Measurements from ENCODE around the gene SPAG16.
A peak's percentile ranks its signal among the peaks of the same experiment; 100 is the strongest.
"Not testable (repeated sequence)": the region's sequence is repeated elsewhere in the genome, so short reads cannot be mapped to it uniquely, and the experiment has no call there.

SPAG16 gene

DNA sequence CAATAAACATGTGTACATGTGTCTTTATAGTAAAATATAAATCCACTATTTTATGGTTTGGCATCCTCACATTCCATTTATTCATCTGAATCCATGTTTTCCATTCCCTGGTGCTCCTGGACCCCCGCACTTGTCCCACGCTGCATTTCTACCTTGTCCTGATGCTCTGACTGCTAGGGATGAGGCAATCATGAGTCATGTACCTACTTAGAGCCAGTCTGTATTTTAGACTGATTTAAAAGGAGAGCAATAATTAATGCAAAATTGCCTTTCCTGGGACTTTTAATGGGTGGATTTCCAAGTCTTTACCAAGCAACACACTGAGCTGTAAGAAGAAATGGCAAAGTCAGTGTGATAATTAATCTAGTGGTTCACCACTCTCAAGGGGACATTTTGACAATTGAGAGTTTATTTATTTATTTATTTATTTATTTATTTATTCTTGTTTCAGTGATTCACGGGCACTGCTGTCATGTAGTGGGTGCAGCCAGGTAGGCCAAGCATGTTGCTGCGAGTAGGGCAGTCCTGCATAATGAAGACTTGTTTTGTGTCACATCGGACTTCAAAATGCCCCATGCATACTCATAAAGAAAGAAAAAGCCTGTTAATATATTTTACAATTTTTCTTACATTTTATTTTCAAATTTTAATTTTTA lies 707.3 kb downstream of the SPAG16 start:
- in situ Hi-C loops (cut with HindIII; ENCODE audit: low pct_unique_long_range_greater_than_20kb, low sequenced_read_pairs): no loop called here
- DNase-seq (ENCODE audit: low read depth in 1 of 2, low spot score in 1 of 2): no peak
- TF ChIP-seq JUND (IDR thresholded peaks at IDR 0.05; ENCODE audit: low read depth): no peak

DNA sequence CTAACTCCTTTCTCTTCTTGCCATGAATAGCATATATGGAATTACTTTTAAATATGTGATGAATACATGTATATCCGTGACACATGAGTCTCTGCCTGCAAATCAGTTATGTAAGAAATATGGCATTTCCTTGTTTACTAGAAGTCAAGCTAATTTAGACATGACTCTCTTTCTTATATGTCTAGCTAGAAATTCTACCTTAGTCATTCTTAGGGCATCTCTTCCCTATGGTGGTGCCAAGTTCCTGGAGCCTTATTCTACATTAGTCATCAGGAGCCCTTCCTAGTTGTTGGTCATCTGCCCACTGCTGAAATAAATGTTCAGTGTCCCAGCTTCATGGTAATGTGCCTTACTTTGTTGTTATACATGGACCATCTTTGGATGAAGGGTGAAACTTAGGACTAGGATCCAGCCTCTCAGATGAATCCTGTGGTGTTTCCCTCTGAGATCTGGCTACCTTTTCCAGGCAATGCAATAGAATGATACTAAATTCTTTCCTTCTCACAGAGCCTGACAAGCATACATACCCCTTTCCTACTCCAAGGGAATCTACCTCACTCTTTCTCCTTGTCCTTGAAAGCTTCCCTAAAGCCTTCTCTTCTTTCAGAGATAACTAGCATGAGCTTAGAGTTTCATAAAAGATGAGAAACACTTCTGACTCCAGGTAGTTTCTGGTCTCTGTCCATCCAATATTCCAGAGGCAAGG lies 711.3 kb downstream of the SPAG16 start:
- DNase-seq (ENCODE audit: low read depth in 1 of 2, low spot score in 1 of 2): peak in 1 of 2 experiments; percentile 9
- TF ChIP-seq JUND (IDR thresholded peaks at IDR 0.05; ENCODE audit: low read depth): no peak
- in situ Hi-C loops (cut with HindIII; ENCODE audit: low pct_unique_long_range_greater_than_20kb, low sequenced_read_pairs): no loop called here

DNA sequence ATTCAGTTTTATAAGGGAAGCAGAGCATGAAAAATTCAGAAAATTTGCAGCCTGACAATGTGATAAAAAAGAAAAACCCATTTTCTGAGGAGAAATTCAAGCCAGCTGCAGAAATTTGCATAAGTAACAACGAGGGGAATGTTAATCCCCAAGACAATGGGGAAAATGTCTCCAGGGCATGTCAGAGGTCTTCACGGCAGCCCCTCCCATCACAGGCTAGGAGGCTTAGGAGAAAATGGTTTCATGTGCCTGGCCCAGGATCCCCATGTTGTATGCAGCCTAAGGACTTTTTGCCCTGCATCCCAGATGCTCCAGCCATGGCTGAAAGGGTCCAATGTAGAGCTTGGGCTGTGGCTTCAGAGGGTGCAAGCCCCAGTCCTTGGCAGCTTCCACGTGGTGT lies 714.7 kb downstream of the SPAG16 start:
- DNase-seq (ENCODE audit: low read depth in 1 of 2, low spot score in 1 of 2); in situ Hi-C loops (cut with HindIII; ENCODE audit: low pct_unique_long_range_greater_than_20kb, low sequenced_read_pairs): not testable (repeated sequence)

DNA sequence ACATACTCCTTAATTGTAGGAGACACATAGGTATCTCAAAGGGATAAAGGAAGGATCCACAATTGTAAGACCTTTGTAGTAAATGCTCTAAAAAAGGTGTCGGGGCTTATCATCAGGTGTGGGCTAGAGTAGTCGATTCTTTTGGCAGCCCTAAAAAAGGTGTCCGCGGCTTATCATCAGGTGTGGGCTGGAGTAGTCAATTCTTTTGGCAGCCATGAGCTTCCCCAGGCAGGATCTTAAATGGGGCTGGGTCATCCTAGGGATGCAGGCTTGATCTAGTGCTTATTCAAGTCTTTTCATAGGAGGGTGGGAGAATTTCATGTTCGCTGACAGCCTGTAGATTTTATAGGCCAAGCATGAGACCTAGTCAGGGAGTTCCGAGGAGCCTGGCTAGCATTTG lies 720.2 kb downstream of the SPAG16 start:
- no peak for TF ChIP-seq JUND (IDR thresholded peaks at IDR 0.05; ENCODE audit: low read depth)
- no peak for DNase-seq (ENCODE audit: low read depth in 1 of 2, low spot score in 1 of 2)
- in situ Hi-C loops (cut with HindIII; ENCODE audit: low pct_unique_long_range_greater_than_20kb, low sequenced_read_pairs): no loop called here

DNA sequence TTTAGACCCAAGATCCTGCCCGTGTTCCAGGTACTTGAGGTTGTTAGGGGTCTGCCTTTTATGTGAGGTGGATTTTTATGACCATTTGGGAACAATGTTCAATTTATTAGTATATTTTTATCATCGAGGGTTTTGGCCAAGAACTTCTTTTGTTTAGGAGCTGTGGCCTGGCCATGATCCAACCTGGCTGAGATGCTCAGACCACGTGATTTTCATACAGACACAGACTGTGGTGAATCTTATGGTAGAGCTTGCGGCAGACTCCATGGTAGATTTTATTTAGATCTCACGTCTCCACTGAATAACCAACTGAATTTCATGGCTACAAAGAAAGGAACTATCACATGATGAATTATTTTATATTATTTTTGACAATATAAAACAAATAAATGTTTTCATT lies 721.1 kb downstream of the SPAG16 start:
- TF ChIP-seq JUND (IDR thresholded peaks at IDR 0.05; ENCODE audit: low read depth): no peak
- no peak for DNase-seq (ENCODE audit: low read depth in 1 of 2, low spot score in 1 of 2)
- in situ Hi-C loops (cut with HindIII; ENCODE audit: low pct_unique_long_range_greater_than_20kb, low sequenced_read_pairs): no loop called here

DNA sequence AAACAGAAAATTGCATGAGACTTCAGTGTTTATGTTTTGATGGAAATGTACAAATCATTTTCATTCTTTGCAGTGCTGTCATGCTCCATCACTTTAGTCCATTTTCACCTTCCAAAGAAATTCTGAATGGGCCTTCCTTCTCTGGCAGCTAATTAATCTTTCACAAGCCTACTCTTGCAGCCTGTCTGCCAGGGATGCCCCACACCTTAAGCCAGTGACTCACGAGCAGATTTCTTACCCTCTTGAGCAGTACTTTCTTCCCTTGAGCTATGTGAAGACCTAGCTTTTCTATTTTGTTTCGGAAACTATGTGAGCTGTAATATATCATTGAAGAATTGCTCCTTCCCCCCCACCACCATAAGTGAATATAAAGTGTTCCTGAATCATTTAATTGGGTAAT lies 722.3 kb downstream of the SPAG16 start:
- TF ChIP-seq JUND (IDR thresholded peaks at IDR 0.05; ENCODE audit: low read depth): no peak
- no peak for DNase-seq (ENCODE audit: low read depth in 1 of 2, low spot score in 1 of 2)
- in situ Hi-C loops (cut with HindIII; ENCODE audit: low pct_unique_long_range_greater_than_20kb, low sequenced_read_pairs): no loop called here

DNA sequence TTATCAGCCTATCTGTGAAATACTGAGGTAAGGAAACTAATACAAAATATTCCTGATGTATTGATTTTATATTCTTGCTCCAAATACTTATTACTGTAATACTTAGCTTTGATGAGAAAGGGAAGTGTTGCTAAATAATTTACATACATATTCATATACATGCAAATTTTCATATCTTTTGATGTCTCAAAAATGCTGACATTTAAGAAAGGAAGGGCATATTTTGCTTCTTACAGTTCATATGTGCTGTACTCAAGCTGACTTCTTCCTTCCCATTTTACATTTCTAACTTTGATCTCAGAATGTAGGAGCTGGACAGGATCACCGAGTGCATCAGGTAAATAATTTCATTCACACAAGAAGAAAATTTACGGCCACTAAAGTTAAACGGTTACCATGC lies 727.4 kb downstream of the SPAG16 start:
- no peak for TF ChIP-seq JUND (IDR thresholded peaks at IDR 0.05; ENCODE audit: low read depth)
- no peak for DNase-seq (ENCODE audit: low read depth in 1 of 2, low spot score in 1 of 2)
- in situ Hi-C loops (cut with HindIII; ENCODE audit: low pct_unique_long_range_greater_than_20kb, low sequenced_read_pairs): no loop called here

DNA sequence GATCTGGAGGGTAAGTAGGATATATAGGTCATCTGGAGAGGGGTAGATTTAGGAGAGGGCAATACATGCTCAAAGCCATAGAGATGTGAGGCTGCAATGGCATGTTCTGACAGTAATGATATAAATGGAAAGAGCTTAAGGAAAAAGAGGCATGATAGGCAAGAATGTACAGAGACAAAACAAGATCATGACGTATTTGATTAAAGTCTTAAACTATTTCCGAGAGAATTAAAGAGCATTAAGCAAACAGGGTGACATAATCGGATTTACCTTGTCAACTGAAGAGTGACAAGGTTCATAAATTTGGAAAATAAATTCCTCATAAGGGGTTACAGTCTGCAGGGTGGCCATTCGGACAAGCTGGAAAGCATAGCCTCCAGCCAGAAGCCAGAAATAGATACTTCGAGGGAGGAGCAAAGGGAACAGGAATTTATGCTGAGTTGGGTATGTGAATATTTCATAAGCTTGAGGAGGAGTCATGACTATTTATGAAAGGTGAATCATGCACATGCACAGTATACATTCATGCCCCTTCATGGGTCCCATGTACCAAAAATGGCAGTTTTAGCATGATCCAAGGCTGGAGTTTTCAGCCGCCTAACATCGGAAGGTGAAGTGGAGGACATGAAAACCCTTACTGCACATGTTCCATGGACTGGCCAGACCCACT lies 730.4 kb downstream of the SPAG16 start:
- in situ Hi-C loops (cut with HindIII; ENCODE audit: low pct_unique_long_range_greater_than_20kb, low sequenced_read_pairs): no loop called here
- no peak for TF ChIP-seq JUND (IDR thresholded peaks at IDR 0.05; ENCODE audit: low read depth)
- no peak for DNase-seq (ENCODE audit: low read depth in 1 of 2, low spot score in 1 of 2)

DNA sequence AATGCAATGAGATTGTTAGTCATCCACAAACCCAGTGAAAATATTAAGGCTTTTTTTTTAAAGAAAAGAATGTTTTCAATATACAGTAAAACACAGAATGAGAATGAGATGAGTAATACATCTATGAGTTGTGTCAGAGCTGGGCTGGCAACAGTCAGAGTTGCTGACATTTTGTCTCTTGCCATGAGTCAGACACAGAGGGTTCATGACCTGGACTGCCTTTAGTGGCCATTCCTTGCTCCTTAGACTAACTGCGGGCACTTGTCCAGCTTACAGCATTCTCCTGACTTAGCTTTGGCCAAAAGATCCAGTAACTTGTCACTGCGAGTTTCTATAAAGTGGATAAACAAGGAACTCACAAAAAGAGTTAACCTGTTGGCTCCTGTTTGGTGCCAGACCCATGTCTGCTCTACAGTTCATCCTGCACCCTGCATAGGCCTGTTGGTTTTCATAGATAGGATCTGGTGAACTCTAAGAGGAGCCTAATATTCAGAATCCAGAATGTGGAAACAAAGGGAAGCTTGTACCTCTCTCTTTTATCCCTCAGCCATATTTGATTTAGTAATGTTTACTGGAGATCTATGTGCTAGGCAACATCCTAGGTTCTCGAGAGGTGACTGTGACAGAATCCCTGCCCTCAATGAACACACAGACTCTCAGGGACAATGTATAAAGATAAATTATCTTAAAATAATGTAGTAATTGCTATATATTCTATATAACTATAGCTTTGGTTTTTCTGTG lies 735.1 kb downstream of the SPAG16 start:
- DNase-seq (ENCODE audit: low read depth in 1 of 2, low spot score in 1 of 2): peak in 1 of 2 experiments; percentile 54
- in situ Hi-C loops (cut with HindIII; ENCODE audit: low pct_unique_long_range_greater_than_20kb, low sequenced_read_pairs): no loop called here
- no peak for TF ChIP-seq JUND (IDR thresholded peaks at IDR 0.05; ENCODE audit: low read depth)

DNA sequence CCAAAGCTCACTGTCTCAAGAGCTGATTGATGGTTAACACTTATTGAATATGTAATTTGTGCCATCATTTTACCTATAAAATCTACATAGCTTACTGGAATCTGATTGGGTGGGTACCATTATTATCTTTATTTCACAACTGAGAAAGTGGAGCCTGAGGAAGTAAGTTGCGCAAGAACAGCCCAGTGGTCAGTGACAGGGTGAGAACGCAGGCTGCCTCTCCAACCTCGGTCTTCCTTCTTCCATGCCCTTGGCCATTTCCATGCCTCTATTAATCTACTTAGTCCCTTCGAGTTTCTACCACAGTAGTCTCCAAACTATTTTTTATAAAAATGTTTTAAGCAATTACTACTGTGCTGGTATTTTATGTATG lies 735.7 kb downstream of the SPAG16 start:
- no peak for TF ChIP-seq JUND (IDR thresholded peaks at IDR 0.05; ENCODE audit: low read depth)
- in situ Hi-C loops (cut with HindIII; ENCODE audit: low pct_unique_long_range_greater_than_20kb, low sequenced_read_pairs): no loop called here
- DNase-seq (ENCODE audit: low read depth in 1 of 2, low spot score in 1 of 2): no peak

DNA sequence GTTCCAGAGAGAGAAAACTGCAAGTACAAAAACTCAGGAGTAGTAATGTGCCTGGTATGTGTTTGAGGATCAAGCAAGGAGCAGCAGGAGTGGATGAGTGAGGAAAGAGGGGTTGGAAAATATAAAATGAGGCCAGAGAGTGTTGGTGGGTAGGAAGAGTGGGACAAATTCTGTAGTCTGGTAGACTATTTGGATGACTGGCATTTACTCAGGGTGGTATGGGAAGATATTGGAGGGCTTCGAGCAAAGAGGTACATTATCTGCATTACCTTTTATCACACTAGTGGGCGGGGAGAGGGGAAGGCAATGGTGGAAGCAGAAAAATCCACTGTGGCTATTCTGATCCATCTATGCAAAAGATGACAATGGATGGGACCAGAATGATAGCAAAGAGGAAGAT lies 744.9 kb downstream of the SPAG16 start:
- in situ Hi-C loops (cut with HindIII; ENCODE audit: low pct_unique_long_range_greater_than_20kb, low sequenced_read_pairs): no loop called here
- DNase-seq (ENCODE audit: low read depth in 1 of 2, low spot score in 1 of 2): no peak
- TF ChIP-seq JUND (IDR thresholded peaks at IDR 0.05; ENCODE audit: low read depth): no peak

DNA sequence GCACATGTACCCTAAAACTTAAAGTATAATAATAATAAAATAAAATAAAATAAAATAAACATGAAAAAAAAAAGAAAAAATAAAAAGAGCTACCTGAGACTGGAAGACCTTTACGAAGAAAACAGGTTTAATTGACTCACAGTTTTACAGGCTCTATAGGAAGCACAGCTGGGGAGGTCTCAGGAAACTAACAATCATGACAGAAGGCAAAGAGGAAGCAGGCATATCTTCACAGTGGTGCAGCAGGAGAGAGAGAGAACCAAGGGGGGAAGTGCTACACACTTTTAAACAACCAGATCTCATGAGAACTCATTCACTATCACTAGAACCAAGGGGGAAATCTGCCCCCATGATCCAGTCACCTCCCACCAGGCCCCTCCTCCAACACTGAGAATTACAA lies 747.3 kb downstream of the SPAG16 start:
- DNase-seq (ENCODE audit: low read depth in 1 of 2, low spot score in 1 of 2): no peak
- in situ Hi-C loops (cut with HindIII; ENCODE audit: low pct_unique_long_range_greater_than_20kb, low sequenced_read_pairs): no loop called here
- no peak for TF ChIP-seq JUND (IDR thresholded peaks at IDR 0.05; ENCODE audit: low read depth)

DNA sequence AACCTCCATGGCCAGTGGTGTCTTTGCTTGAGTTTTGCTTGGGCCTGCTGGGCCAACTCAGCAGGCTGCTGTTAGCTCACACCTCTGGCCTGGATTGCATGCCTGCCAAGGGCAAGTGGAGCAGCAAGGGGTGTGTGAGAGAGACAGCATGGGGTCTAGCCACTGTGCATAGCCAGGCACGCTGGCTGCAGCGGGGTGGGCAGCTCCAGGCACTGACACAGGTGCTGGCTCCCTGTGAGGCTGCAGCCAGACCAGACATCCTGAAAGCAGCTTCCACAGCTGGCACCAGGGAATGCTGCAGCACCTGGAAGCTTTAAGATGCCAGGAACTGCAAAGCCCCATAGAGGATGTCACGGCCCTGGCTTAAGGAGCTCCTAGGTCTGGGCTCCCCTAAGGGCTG lies 750.2 kb downstream of the SPAG16 start:
- in situ Hi-C loops (cut with HindIII; ENCODE audit: low pct_unique_long_range_greater_than_20kb, low sequenced_read_pairs): no loop called here
- no peak for DNase-seq (ENCODE audit: low read depth in 1 of 2, low spot score in 1 of 2)
- no peak for TF ChIP-seq JUND (IDR thresholded peaks at IDR 0.05; ENCODE audit: low read depth)

Data from T47D (cell line).